Activated CD4-positive, alpha-beta T cell treated with anti-CD3 and anti-CD28 coated beads, Interleukin-2, amount 50 U/mL, for 4 hours (primary cell): ENCODE data around the gene RAD51C.
"Not testable (repeated sequence)": the region's sequence is repeated elsewhere in the genome, so short reads cannot be mapped to it uniquely, and the experiment has no call there.

Experiments
- DNase-seq, 2 experiments: peaks; one replicate each; pipeline ENCODE4 v3.0.0-alpha.2; 2020

The RAD51C gene

DNA sequence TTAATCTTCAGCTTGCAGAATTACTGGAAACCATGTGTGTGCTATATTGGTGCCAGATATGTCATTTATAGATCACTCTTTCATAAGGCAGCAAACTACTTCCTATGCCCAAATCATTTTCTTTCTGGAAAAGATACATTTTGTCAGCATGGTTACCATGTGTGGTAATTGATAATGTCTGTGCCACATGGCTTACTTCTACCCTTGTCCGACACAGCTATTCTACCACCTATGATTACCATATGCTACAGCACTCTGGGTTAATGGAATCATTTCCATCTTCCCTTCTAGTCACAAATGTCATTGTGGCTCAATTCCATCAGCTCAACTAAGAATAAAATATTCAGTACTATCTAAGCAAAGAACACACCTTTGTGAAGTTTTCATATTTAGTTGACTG lies 55.3 kb downstream of the RAD51C start:
- no peak for DNase-seq

DNA sequence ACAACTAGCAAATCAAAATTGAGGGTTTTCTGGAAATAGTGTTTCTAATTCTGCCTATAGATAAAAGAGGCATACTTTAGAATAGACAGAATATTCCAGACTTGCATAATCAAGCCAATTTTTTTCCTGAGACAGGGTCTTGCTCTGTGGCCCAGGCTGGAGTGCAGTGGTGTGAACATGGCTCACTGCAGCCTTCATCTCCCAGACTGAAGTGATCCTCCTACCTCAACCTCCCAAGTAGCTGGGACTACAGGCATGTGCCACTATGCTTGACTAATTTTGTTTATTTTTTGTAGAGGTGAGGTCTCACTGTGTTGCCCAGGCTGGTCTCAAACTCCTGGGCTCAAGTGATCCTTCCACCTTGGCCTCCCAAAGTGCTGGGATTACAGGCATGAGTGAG lies 57.2 kb downstream of the RAD51C start:
- not testable (repeated sequence) for DNase-seq

DNA sequence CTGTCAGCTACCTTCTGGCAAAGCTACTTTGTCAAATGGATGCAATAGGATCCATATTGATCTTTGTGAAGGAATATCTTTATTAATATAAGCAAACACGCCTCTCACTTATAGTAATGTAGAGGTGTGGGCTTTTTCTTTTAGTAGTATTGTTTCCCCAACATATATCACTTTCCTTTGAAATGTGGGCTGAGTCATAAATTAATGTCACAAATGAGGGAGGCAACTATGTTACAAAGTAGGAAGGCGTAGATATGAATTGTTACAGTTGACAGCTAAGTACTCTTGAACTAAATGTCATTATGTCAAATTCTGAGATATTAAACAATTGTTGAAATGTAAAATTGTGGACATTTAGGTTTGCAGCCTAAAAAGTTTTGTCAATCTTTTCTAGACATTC lies 60.6 kb downstream of the RAD51C start:
- DNase-seq, result no peak

DNA sequence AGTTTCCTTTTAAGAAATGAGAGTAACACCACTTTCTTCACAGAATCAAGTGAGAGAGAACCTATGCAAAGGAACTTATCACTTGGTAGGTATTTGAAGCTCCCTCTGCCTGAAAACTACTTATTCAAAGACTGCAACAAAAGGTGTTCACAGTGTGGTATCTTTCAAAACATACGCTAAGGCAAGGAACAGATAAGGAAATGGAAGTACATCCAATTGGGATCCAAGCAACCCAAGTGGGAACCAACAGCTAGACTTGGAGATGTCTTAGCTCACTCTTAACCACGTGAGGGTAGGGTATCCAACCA lies 62.8 kb downstream of the RAD51C start:
- no peak for DNase-seq

DNA sequence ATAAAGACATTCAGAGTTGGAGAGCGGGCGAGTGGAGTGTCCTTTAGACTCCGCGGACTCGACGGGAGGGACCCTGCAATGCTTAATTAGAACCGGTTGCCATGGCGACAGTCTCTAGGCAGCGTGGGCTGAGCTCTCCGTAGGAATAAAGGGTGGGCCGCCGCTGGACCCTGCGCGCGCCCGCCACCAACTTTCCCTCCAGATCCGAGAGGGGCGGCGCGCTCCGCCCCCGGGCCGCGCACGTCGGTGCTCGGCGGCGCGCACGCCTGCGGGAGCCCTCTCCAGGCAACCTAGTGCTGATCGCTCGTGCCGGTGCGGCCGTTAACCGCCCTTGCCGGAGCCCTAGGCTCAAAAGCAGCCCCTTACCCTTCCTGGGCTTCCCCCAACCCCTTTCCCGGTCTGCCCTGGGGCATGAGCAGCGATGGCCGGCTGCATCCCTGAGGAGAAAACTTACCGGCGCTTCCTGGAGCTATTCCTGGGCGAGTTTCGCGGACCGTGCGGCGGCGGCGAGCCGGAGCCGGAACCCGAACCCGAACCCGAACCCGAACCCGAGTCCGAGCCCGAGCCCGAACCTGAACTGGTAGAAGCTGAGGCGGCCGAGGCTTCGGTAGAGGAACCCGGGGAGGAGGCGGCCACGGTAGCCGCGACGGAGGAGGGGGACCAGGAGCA lies 63.3 kb downstream of the RAD51C start, which contains the start of gene PPM1E:
TSS of gene PPM1E (plus strand) at position 278 of the 669 bp plus-strand sequence.
- DNase-seq, result peak; percentile 6 to 15

DNA sequence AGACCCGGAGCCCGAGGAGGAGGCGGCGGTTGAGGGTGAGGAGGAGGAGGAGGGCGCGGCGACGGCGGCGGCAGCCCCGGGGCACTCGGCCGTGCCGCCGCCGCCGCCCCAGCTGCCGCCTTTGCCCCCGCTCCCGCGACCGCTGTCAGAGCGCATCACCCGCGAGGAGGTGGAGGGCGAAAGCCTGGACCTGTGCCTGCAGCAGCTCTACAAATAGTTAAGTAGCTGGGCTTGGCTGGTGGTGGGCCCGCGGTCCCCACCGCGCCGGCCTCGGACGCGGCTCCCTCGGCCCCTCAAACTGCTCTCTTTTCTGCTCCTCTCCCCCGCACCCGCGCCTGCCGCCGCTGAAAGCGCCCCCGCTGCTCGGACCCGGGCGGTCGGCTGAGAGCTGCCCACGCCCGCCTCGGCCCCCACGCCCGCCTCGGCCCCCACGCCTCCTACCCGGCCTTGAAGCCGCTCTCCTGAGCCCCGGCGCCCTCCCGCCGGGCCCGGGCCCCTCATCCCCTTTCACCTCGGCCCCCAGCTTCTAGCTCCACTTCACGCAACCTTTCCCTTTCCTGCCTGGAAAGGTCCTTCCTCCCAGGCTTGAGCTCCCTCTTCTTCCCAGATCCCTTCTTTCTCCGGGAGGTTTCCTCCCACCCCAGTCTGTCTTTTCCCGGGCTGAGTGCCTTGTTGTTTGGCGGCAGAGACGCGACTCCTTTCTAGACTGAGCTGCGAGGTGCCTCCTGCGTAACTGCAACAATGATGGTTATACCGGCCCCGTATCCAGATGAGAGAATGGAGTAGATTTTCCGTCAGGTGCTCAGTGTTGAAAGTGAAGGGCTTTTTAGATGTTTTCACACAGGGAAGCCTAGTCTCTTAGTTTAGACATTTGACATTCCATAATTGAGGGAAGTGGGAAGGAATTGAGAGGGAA lies 64.1 kb downstream of the RAD51C start:
- peak in 1 of 2 experiments; percentile 1 for DNase-seq

DNA sequence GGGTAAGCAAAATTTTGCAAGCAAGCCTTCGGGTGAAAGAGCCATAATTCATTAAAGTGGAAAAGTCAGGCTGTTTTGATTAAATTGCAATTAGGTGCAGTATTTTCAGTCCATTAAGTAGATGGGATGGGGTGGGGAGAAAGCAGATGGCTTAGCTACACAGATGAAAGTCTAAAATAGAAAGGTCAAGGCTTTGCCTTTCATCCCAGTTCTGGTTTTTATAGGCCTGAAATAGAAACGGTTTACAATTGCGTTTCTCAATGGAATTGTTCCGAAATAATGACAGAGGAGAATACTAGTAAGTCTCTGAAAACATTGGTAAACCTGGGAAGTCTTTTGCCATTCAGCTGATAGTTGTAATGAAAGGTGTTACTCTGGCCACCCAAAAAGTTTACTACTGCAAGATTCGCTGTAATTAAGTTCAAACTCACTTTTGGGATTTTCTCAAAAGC lies 64.8 kb downstream of the RAD51C start:
- DNase-seq, result no peak

DNA sequence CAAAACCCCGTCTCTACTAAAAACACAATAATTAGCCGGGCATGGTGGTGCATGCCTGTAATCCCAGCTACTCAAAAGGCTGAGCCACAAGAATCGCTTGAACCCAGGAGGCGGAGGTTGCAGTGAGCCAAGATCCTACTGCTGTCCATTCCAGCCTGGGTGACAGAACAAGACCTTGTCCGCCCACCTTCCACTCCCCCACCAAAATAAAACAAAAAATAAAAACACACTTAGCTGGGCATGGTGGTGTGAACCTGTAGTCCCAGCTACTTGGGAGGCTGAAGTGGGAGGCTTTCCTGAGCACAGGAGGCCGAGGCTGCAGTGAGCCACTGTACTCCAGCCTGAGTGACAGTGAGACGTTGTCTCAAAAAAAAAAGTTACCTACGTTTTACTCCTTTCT lies 66.5 kb downstream of the RAD51C start:
- DNase-seq, result no peak

DNA sequence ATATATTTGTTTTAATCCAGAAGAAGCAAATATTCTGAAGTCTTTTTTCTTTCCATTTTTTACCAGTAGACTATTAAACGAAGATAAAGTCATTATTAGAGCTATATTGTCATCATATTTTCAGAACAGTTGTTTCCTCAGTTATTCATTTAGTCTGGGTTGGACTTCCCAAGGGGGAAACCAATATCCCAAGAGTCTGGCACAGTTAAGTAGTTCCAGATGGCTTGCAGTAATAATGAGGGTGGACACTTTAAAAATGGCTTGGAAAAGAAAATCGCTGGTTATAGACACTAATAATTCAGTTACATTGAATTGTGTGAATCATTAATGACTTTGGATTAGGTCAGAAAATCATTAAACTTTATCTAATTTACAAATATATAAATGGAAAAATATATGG lies 67.1 kb downstream of the RAD51C start:
- no peak for DNase-seq

DNA sequence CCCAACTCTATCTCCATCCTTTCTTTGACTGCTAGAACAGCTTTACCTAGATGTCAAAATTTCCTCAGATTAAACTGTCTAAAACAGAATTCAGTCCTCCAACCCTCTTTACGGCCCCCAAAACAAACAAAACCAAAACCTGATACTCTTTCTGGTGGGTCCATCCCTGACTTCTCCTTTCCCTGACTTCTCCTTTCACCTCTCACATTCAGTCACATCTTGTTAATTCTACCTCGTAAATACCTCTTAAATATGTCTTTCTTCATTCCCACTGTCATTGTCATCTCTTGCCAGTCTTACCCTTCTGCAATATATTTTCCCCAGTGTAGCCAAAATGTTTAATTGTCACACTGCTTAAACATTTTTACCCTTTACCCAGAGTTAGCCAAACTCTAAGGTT lies 67.8 kb downstream of the RAD51C start:
- no peak for DNase-seq

DNA sequence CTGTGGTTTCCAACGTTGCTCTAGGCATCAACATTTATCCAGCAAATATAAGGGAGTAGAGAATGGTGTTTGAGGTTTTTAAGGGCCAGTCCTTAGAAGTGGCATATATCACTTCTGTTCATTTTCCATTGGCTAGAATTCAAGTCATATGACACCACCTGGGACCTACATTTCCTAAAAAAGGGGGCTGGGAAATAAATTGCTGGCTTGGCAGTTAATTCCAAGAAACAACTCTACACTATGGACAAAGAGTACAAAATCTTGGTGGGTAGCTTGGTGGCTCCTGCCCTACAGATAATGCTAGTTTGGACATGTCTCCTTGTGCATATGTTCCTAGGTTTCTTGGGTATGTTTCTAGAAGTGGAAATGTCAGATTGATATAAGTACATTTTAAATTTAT lies 70.9 kb downstream of the RAD51C start:
- no peak for DNase-seq

DNA sequence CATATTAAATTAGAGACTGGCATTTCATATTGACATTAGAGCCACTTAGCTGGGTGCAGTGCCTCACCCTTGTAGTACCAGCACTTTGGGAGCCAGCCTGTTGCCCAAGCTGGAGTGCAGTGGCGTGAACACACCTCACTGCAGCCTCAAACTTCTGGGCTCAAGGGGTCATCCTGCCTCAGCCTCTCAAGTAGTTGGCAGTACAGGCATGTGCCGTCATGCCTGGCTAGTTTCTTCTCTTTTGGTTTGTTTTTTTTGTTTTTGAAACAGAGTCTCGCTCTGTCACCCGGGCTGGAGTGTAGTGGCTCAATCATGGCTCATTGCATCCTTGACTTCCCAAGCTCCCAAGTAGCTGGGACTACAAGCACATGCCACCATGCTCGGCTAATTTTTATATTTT lies 72.0 kb downstream of the RAD51C start:
- no peak for DNase-seq

DNA sequence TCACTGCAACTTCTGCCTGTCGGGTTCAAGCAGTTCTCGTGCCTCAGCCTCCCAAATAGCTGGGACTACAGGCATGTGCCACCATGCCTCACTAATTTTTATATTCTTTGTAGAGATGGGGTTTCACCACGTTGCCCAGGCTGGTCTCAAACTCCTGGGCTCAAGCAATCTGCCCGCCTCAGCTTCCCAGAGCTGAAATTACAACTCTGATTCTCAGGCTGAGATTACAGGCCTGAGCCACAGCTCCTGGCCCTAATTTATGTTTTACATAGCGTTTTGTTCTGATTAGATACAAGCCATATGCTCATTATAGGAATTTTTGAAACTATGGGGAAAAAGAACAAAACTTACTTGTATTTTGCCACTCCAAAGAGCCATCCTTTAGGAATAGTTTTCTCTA lies 86.1 kb downstream of the RAD51C start:
- DNase-seq, result not testable (repeated sequence)

DNA sequence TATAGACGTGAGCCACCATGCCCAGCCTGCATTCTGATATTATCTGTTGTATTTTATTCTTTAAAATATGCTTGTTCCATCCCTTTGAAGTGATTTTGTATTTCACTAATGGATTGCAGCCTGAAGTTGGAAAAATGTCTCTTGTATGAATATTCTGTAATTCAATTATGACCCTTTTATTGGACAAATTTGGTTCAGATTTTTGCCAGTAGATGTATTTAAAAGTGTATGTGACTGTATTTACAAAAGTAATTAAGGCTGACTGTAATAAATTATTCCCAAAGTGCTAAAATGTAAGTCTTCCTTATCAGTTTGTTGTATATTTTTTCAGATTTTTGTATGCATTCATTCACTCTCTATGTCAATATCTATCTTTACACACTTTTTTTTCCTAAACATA lies 87.0 kb downstream of the RAD51C start:
- DNase-seq, result no peak

DNA sequence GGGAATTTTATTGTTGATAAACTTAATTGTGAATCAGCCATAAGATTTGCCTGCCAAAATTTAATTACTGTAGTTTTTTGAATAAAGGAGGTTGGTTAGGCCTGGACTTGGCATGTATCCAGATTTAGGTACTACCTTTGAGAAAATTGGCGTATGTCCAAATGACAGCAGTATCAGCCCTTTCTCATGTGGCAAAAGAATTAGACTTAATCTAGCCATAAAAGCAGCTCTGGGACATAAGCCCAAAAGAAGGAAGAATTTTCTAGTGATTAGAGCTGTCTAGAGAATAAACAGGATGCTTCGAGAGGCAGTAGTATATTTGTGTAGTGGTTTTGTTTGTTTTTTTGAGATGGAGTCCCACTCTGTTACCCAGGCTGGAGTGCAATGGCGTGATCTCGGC lies 91.0 kb downstream of the RAD51C start:
- DNase-seq, result no peak

DNA sequence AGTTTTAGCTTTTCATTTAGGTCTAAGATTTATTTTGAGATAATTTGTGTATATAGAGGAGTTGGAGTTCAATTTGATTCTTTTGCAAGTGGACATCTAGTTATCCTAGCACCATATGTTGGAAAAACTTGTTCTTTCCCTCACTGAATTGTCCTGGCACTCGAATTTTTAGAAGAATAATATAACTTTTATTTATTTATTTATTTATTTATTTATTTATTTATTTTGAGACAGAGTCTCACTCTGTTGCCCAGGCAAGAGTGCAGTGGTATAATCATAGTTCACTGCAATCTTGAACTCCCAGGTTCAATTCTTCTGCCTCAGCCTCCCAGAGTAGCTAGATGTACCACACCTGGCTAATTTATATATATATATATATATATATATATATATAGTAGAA lies 92.7 kb downstream of the RAD51C start:
- no peak for DNase-seq
